PC-9 (cell line): ENCODE measurements around the gene SMAD1. TPM values are rescaled to one million over a fixed set of nuclear protein-coding genes. Genes with fewer than 3 reads are reported as not detected.

Source experiments
- BruUV-seq: library from RNA; stranded (reverse); fragments of 400-500 nt; replicated peaks from 2 replicates; lab custom pipeline; 2021; lab: Mats Ljungman, UMichigan
- CTCF ChIA-PET: fragments of 300-600 bp; sonication (Branson Sonifier 250); formaldehyde crosslinking; loops from one replicate; lab custom pipeline; 2022; ENCODE audit warnings: antibody characterized with exemption; lab: Charles Lee
- POLR2A ChIA-PET: fragments of 300-600 bp; sonication (Branson Sonifier 250); formaldehyde crosslinking; loops from one replicate; lab custom pipeline; 2022; ENCODE audit warnings: antibody characterized with exemption; ENCODE audit not compliant: unreplicated experiment; lab: Charles Lee
- DNase-seq, 2 experiments: peaks; one replicate each; pipeline versions ENCODE4 v3.0.0 to v3.0.0-alpha.2; 2015 to 2022; ENCODE audit warnings: mixed read lengths in 1 of 2
- H2AFZ ChIP-seq: fragments of 200-600 bp; sonication (generic); 2 replicates; pipeline ENCODE4 v1.8.1; 2017; ENCODE audit warnings: antibody characterized with exemption
- H3F3A ChIP-seq: fragments of 200-600 bp; sonication (generic); 2 replicates; pipeline ENCODE4 v1.8.1; 2017; ENCODE audit warnings: antibody characterized with exemption, mild to moderate bottlenecking, low read depth; ENCODE audit not compliant: insufficient read depth
- H3K27ac ChIP-seq: fragments of 200-600 bp; sonication (generic); 2 replicates; pipeline ENCODE4 v1.6.1; 2016; ENCODE audit warnings: mixed run types
- H3K27me3 ChIP-seq: fragments of 200-600 bp; sonication (generic); 2 replicates; pipeline ENCODE4 v1.6.1; 2016; ENCODE audit warnings: low read depth, mixed run types; ENCODE audit not compliant: insufficient read depth
- H3K36me3 ChIP-seq: fragments of 200-600 bp; sonication (generic); 2 replicates; pipeline ENCODE4 v1.6.1; 2016; ENCODE audit warnings: low read depth, mixed run types
- H3K4me1 ChIP-seq: fragments of 200-600 bp; sonication (generic); replicated peaks from 2 replicates; pipeline ENCODE4 v1.6.1; 2016; ENCODE audit warnings: mixed run types; ENCODE audit not compliant: insufficient read depth
- H3K4me2 ChIP-seq: fragments of 200-600 bp; sonication (generic); 2 replicates; pipeline ENCODE4 v1.6.1; 2017; ENCODE audit warnings: mixed run types
- H3K4me3 ChIP-seq: fragments of 200-600 bp; sonication (generic); 2 replicates; pipeline ENCODE4 v1.6.1; 2016; ENCODE audit warnings: mixed run types
- H3K79me2 ChIP-seq: fragments of 200-600 bp; sonication (generic); 2 replicates; pipeline ENCODE4 v1.6.1; 2017; ENCODE audit warnings: low read depth, mixed run types
- H3K9me2 ChIP-seq: fragments of 200-600 bp; sonication (generic); 2 replicates; pipeline ENCODE4 v1.8.1; 2017; ENCODE audit warnings: mild to moderate bottlenecking; ENCODE audit not compliant: insufficient read depth
- H3K9me3 ChIP-seq: fragments of 200-600 bp; sonication (generic); 2 replicates; pipeline ENCODE4 v1.8.1; 2016; ENCODE audit warnings: low read depth; ENCODE audit not compliant: insufficient read depth
- H4K20me1 ChIP-seq: fragments of 200-600 bp; sonication (generic); 2 replicates; pipeline ENCODE4 v1.8.1; 2017; ENCODE audit not compliant: insufficient read depth
- EZH2 ChIP-seq: fragments of 200-600 bp; sonication (generic); IDR thresholded peaks from 2 replicates; pipeline ENCODE4 v1.8.0; 2017; ENCODE audit warnings: antibody characterized with exemption, low read depth
- intact Hi-C: fragments of 100-400 bp; cut with micrococcal nuclease; formaldehyde crosslinking; loops from one replicate; pipeline ENCODE4 v1.10.0; 2022; ENCODE audit not compliant: unreplicated experiment
- total RNA-seq: library from RNA; stranded (reverse); gene quantifications from 2 replicates; pipeline ENCODE4 v1.2.3, GENCODE V29; 2021
- TF ChIP-seq, protein P1 (sequence below): fragments of 200-600 bp; sonication (generic); conservative IDR thresholded peaks from 2 replicates; pipeline ENCODE4 v1.6.1; 2017; ENCODE audit warnings: mixed run types, antibody characterized with exemption, mild to moderate bottlenecking, moderate library complexity

Gene SMAD1
- total RNA-seq, 1 experiment from 2014 or later, result 15.1 TPM

DNA sequence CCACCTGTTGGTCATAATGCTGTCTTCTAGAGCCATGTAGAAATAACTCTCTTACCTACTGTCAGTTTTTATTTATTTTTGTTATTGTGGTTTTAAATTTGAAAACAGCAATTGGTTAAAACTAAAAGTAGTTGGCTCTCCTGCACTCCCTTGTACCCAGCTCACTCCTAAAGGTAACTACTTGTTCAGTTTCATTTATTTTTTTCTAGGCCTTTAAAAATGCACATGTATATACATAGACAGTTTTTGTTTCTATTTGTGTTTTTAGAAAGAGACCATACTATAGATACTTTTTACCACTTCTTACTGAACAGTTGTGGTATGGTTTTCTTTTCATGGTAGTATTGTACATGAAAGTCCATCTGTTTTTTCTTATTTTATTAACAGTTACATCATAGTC is 16.8 kb downstream of the SMAD1 start:
- H3F3A ChIP-seq, result no peaks in the 10 kb centered on the region
- no peaks in the 10 kb centered on the region for H3K27me3 ChIP-seq
- ChIA-PET POLR2A (no interaction called here), CTCF (no interaction called here)
- intact Hi-C loops, result no loop called here
- no peak overlapping the region for H3K27ac ChIP-seq
- no peaks in the 10 kb centered on the region for H4K20me1 ChIP-seq
- DNase-seq, result no peak
- H2AFZ ChIP-seq, result no peak overlapping the region
- no TSS peak for BruUV-seq
- no peaks in the 10 kb centered on the region; the same call in 1 of the 2 replicates for H3K36me3 ChIP-seq
- TF ChIP-seq EZH2, result no peak
- TF ChIP-seq, protein P1, sequence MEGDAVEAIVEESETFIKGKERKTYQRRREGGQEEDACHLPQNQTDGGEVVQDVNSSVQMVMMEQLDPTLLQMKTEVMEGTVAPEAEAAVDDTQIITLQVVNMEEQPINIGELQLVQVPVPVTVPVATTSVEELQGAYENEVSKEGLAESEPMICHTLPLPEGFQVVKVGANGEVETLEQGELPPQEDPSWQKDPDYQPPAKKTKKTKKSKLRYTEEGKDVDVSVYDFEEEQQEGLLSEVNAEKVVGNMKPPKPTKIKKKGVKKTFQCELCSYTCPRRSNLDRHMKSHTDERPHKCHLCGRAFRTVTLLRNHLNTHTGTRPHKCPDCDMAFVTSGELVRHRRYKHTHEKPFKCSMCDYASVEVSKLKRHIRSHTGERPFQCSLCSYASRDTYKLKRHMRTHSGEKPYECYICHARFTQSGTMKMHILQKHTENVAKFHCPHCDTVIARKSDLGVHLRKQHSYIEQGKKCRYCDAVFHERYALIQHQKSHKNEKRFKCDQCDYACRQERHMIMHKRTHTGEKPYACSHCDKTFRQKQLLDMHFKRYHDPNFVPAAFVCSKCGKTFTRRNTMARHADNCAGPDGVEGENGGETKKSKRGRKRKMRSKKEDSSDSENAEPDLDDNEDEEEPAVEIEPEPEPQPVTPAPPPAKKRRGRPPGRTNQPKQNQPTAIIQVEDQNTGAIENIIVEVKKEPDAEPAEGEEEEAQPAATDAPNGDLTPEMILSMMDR, result no peak
- H3K9me3 ChIP-seq, result no peaks in the 10 kb centered on the region
- H3K9me2 ChIP-seq, result no peaks in the 10 kb centered on the region
- H3K4me3 ChIP-seq, result no peak overlapping the region
- no peaks in the 10 kb centered on the region for H3K4me1 ChIP-seq
- H3K79me2 ChIP-seq, result no peaks in the 10 kb centered on the region
- H3K4me2 ChIP-seq, result no peak overlapping the region

DNA sequence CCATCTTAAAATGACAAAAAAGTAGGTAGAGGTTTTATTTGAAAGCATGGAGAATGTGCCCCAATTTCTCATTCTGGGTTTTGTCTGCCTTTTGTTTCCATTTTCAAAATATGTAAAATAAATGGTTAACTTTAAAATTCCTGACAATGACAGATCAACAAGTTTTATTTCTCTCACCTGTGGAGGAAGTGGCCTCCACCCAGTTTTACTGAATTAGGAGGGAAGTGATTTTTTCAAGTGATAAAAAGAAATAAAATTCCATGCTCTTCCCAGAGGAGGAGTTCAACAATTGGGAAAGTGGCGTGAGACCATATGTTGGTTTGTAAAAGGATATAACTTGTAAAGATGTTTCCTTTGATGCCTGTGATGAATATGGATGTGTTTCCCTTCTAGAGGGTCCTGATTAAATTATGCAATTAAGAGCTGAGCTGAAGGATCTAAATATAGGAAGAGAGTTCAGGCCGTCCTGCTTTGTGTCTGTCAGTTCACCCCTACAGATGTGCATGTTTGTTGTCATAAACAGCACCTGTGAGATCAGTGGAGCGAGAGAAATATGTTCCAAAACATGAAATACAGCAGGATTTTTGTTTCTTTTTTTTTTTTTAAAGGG is 19.5 kb downstream of the SMAD1 start:
- no peak overlapping the region for H3K27ac ChIP-seq
- no peak overlapping the region for H3K4me3 ChIP-seq
- H3K36me3 ChIP-seq, result no peaks in the 10 kb centered on the region; the same call in 1 of the 2 replicates
- H3K9me3 ChIP-seq, result no peaks in the 10 kb centered on the region
- H2AFZ ChIP-seq, result no peak overlapping the region
- no peaks in the 10 kb centered on the region for H4K20me1 ChIP-seq
- ChIA-PET POLR2A (no interaction called here), CTCF (no interaction called here)
- intact Hi-C loops, result no loop called here
- TF ChIP-seq, protein P1, result no peak
- no peaks in the 10 kb centered on the region for H3K27me3 ChIP-seq
- no peaks in the 10 kb centered on the region for H3K4me1 ChIP-seq
- H3K9me2 ChIP-seq, result no peaks in the 10 kb centered on the region
- H3K79me2 ChIP-seq, result no peaks in the 10 kb centered on the region; the same call in 1 of the 2 replicates
- DNase-seq, result no peak
- H3K4me2 ChIP-seq, result no peak overlapping the region
- BruUV-seq, result no TSS peak
- H3F3A ChIP-seq, result no peaks in the 10 kb centered on the region

DNA sequence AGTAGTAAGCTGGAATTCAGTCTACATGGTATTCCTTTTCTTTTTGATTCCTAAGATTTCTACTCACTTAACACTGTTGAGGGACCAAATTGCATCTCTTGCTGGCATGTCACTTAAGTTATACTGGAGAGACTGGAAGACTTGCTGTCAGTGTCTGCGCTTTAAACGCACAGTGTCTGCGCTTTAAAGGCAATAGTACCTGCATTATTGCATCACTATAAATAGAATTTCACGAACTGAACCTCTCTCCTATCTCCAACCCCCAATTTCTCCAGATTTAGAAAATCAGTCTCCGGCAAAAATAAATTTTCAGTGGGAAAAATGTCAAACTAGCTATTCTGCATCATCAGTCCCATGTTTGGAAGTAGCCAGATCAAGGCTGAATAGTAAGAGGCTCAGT is 21.2 kb downstream of the SMAD1 start:
- no peak for DNase-seq
- ChIA-PET CTCF (no interaction called here), POLR2A (no interaction called here)
- BruUV-seq, result no TSS peak
- intact Hi-C loops, result no loop called here
- Histone ChIP-seq H3K4me3 (no peak overlapping the region), H3K27ac (no peak overlapping the region), H2AFZ (no peak overlapping the region), H3K9me3 (no peaks in the 10 kb centered on the region), H3K4me2 (no peak overlapping the region), H4K20me1 (no peaks in the 10 kb centered on the region), H3K4me1 (peaks cover 13% of the 10 kb centered on the region), H3K27me3 (no peaks in the 10 kb centered on the region), H3K36me3 (no peaks in the 10 kb centered on the region; the same call in 1 of the 2 replicates), H3F3A (no peaks in the 10 kb centered on the region), H3K9me2 (no peaks in the 10 kb centered on the region), H3K79me2 (no peaks in the 10 kb centered on the region; the same call in 1 of the 2 replicates)
- no peak for TF ChIP-seq EZH2
- TF ChIP-seq, protein P1, result no peak
